Left forelimb (tissue), 1 donor: Measurements from ENCODE around the gene UCKL1.
"Not testable (repeated sequence)": the region's sequence is repeated elsewhere in the genome, so short reads cannot be mapped to it uniquely, and the experiment has no call there.

ENCODE experiments used
- DNase-seq: peaks from one replicate; pipeline ENCODE4 v3.0.0-alpha.2; 2018; ENCODE audit warnings: low spot score

Gene UCKL1

GRCh38 chr20:63955827-63956663 lies at the start of gene UCKL1:
UCKL1 (minus strand) TSS chr20:63956416; CDS start chr20:63956372, 44 bp downstream.
- peak; percentile 89 for DNase-seq

DNA sequence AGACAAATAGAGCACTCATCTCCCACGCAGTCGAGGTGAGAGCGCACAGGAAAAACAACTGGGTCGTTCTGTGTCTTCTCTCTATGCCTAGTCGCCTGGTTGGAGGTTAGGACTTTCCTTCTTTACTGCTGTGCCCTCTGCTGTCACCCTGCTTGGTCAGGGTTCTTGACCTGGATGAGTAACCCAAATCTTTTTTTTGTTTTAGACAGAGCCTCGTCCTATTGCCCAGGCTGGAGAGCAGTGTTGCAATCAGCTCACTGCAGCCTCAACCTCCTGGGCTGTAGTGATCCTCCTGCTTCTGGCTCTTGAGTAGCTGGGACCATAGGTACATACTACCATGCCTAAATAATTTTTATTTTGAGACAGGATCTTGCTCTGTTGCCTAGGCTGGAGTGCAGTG lies 49.2 kb upstream of the UCKL1 start:
- DNase-seq = no peak

DNA sequence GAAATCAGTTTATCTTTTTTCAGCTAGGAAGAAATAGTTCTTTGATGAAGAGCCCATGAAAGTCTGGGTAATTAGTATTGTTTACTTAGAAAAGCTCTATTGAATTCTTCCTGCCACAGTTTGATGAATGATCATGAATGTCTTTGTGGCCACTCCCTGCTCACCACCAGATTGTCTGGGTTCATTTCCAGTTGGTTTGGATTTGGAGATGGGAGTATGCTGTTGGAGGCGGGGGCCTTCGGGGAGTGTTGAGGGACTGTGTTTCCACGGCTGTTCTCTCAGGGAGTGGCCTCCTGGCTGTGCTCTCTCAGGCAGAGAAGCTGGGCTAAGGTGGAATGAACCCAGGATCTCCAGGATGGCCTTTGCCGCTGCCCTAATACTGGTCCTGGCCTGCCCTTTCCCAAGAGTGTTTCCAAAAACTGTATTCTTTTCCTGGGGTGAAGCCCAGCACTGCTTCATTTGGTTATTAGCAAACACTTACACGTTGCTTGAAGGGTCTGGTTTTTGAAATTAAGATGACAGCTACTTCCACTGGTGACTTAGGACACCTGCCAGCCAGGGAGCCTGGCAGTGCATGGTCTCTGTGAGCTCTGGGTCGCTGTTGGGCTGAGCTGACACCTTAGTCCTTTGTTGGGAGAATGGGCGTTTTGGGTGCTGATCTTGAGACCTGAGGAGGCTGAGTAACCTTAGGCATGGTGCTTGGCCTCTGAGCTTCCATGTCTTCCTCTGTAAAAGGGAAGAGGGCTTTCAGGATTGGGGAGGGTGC lies 47.9 kb upstream of the UCKL1 start:
- no peak for DNase-seq

DNA sequence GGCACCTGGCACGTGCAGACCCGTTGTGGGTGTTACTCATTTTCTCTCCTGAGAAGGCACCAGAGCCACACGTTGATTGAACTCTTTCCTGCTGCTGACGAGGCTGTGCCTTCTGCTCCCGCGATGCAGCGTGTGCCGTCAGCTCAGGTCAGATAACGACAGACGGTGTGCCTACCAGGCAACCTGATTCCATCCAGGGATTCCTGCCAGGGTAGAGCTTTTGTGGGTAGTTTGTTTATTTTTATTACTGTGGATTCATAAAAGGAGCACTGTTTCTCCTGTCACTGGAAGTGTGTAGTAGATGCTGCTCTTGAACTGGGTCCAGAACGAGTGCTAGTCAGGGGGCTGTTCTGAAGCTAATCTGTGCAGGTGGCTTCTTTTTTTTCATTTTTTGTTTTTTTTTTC lies 45.4 kb upstream of the UCKL1 start:
- DNase-seq = no peak

GRCh38 chr20:64000906-64001305 lies 44.7 kb upstream of the UCKL1 start:
- no peak for DNase-seq

DNA sequence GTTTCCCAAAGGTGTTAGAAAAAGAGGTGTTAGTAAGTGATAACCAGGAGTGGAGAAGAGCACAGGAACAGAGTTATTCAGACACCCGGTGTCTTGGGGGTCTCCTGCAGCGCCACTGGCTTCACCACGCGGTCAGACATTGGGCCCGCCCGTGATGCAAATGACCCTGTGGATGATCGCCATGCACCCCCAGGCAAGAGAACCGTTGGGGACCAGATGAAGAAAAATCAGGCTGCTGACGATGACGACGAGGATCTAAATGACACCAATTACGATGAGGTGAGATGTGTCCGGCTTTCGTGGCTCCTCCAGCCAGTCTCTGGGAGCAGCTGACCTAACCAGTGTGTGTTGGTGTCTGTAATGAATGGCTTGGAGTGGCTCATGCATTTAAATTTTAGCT lies 26.7 kb upstream of the UCKL1 start:
- no peak for DNase-seq

- peak; percentile 93 for DNase-seq
These were observed 24.9 kb upstream of the UCKL1 start, which contains the start of gene PRPF6 for GRCh38 chr20:63980806-63981728. PRPF6 (plus strand) TSS chr20:63981132; CDS start chr20:63981246, 114 bp downstream.

DNA sequence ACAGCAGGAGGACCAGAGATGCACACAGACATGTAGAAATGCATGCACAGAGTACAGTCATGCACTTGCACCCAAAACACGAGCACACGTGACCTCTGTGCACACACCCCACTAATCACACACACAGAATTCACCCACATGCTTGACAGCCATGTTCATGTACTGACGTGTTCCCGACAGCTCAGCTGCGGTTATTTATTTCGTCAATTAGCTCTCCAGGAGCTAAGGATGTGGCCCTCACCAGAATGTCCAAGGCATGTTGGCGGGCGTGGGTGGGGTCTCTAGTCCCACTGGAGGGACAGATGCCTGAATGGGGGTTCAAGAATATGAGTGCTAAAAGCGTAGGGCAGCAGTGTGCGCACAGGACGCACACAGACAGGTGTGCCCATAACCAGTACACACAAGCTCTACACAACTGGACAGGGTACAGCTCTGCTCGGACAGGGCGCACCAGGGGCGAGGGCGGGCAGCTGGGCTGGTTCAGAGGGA lies 24.1 kb upstream of the UCKL1 start:
- no peak for DNase-seq

DNA sequence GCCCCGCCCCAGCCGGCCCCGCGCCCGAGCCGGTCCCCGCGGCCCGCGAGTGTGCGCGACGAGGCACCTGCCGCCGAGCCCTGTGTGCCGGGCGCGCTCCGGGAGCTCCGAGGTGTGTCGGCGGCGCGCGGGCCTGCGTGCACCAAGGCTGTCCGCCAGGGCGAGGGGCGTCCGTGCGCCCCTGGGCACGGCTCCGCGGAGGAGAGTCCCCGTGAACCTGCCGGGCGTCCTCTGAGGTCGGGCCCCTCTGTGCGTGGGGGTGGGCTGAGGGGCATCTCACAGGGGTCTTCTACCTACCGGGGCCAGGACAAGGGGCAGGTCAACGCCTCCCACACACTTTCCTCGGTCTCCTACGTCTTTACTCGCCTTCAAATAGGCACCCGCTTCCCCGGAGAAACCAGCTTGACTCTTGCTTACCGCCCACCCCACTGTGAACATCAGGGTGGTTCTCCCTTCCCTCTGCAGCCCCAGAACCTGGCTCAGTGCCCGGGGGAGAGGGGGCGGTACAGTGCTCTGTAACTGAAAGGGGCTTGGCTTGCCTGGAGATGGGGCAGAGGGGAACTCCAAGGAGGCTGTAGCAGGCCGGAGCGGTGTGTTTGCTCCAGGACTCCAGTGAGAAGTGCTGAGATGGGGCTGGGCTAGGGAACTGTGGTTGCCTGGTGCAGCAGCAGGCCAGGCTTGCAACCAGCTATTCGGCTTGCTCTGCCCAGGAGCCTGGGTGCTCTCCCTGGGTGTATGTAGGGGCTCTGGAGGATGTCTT lies 23.5 kb upstream of the UCKL1 start, which contains the start of gene SAMD10:
SAMD10 (minus strand) TSS at position 86 of the 760 bp plus-strand sequence. CDS start 175 bp downstream, outside the sequence.
- DNase-seq = no peak

- no peak for DNase-seq
These were observed 23.0 kb upstream of the UCKL1 start for GRCh38 chr20:63979229-63979556.

GRCh38 chr20:63978319-63979228 lies 22.4 kb upstream of the UCKL1 start:
- DNase-seq = no peak

- DNase-seq = no peak
These were observed 21.6 kb upstream of the UCKL1 start for GRCh38 chr20:63977739-63978276.

- no peak for DNase-seq
These were observed 20.9 kb upstream of the UCKL1 start for GRCh38 chr20:63976980-63977738.

GRCh38 chr20:63976511-63976910 lies 20.3 kb upstream of the UCKL1 start:
- not testable (repeated sequence) for DNase-seq

- DNase-seq = no peak
These were observed 18.4 kb upstream of the UCKL1 start for GRCh38 chr20:63974402-63975200.

DNA sequence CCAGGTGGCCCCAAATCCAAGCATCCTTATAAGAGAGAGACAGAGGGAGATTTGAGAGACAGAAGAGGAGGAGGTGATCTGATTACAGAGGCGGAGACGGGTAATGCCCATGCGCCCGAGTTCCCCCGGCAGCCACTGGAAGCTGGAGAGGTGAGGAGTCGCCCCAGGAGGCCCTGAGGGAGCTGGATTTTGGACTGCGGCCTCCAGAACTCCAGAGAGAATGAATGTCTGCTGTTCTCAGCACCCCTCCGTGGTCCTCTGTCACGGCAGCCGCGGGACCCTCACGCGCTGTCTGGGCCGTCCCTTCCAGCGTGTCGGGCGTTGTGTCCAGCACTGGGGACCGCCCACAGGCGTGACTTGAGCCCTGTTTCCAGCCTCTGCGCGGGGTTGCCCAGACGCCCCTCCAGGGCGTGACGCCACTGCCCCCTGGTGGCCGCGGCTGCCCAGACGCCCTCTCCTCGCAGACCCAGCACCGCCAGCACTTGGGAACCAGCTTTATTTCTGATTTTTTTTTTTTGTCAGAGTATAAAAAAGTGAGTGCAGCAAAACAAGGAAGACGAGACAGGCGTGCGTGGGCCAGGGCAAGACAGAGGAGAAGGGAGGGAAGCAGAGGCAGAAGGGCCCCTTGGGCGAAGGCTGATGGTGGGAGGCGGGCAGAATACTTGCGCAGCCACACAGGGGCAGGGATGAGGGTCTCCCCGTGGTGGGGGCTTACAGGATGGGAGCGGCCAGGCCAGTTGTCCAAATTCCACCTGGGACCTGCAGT lies 17.6 kb upstream of the UCKL1 start:
- DNase-seq = peak; percentile 93

- DNase-seq = no peak
These were observed 16.9 kb upstream of the UCKL1 start for GRCh38 chr20:63973160-63973479.
